ES-I3 (cell line): ENCODE data around the gene MINDY4.

Source experiments
- H3K36me3 ChIP-seq: 2 replicates; pipeline ENCODE4 v1.6.1; 2013; ENCODE audit warnings: mild to moderate bottlenecking, low read length, control low read depth, moderate library complexity; ENCODE audit not compliant: insufficient read depth
- H3K4me1 ChIP-seq: 2 replicates; pipeline ENCODE4 v1.6.1; 2013; ENCODE audit warnings: mild to moderate bottlenecking, control low read depth, low read length; ENCODE audit not compliant: insufficient read depth
- H3K9ac ChIP-seq: 2 replicates; pipeline ENCODE4 v1.6.1; 2013; ENCODE audit warnings: low read depth, mild to moderate bottlenecking, low read length, moderate library complexity
- H3K9me3 ChIP-seq: 2 replicates; pipeline ENCODE4 v1.6.1; 2013; ENCODE audit warnings: mild to moderate bottlenecking, low read length, moderate library complexity; ENCODE audit not compliant: control insufficient read depth, insufficient read depth

The MINDY4 gene

GRCh38 chr7:30896783-30897637 lies 125.8 kb downstream of the MINDY4 start:
- Histone ChIP-seq H3K36me3 (no peaks in the 10 kb centered on the region), H3K9ac (no peak overlapping the region), H3K9me3 (no peaks in the 10 kb centered on the region), H3K4me1 (no peaks in the 10 kb centered on the region)

DNA sequence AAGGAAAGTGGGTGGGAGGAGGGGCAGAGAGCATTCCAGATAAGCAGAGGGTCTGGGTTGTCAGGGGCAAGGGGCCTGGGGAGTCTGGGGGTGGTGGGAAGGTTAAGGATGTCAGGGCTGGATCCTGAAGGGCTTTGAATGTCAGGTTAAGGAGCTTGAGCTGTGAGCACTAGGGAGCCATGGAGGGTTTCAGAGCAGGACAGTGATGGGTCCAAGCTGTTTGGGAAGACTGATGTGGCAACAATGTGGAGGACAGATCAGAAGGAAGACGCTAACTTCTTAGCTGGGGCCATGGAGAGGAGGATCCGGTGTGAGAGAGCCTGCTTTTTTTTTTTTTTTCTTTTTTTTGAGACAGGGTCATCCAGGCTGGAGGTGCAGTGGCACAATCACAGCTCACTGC lies 126.6 kb downstream of the MINDY4 start:
- Histone ChIP-seq H3K36me3 (no peaks in the 10 kb centered on the region), H3K4me1 (no peaks in the 10 kb centered on the region), H3K9me3 (no peaks in the 10 kb centered on the region), H3K9ac (no peak overlapping the region)

DNA sequence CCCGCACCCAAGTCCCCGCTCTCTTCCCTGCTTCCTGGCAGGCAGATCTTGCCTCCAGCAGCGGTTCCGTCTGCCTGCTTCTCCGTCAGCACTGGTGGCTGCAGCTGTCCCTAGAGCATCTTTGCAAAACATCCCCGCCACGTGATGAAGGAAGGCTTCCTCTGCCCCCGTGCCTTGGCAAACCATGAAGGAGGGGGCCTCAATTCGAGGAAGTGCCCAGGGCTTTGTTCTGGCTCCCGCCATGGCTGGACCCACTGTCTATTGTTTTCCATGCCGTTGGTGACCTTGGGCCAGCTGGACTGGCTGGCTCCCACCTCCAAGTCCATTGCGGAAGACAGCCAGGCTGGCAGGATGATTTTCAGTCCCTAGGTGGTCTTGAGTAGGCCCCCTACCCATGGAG lies 127.2 kb downstream of the MINDY4 start:
- H3K9me3 ChIP-seq: no peaks in the 10 kb centered on the region
- H3K36me3 ChIP-seq: no peaks in the 10 kb centered on the region
- H3K9ac ChIP-seq: no peak overlapping the region
- H3K4me1 ChIP-seq: no peaks in the 10 kb centered on the region

GRCh38 chr7:30899066-30899465 lies 127.8 kb downstream of the MINDY4 start:
- Histone ChIP-seq H3K36me3 (no peaks in the 10 kb centered on the region), H3K4me1 (no peaks in the 10 kb centered on the region), H3K9me3 (no peaks in the 10 kb centered on the region), H3K9ac (no peak overlapping the region)

GRCh38 chr7:30899630-30900029 lies 128.4 kb downstream of the MINDY4 start:
- no peaks in the 10 kb centered on the region for H3K4me1 ChIP-seq
- no peaks in the 10 kb centered on the region for H3K9me3 ChIP-seq
- no peak overlapping the region for H3K9ac ChIP-seq
- H3K36me3 ChIP-seq: no peaks in the 10 kb centered on the region

GRCh38 chr7:30900053-30900452 lies 128.8 kb downstream of the MINDY4 start:
- Histone ChIP-seq H3K36me3 (no peaks in the 10 kb centered on the region), H3K9me3 (no peaks in the 10 kb centered on the region), H3K9ac (no peak overlapping the region), H3K4me1 (no peaks in the 10 kb centered on the region)

GRCh38 chr7:30900803-30901362 lies 129.7 kb downstream of the MINDY4 start:
- no peak overlapping the region for H3K9ac ChIP-seq

DNA sequence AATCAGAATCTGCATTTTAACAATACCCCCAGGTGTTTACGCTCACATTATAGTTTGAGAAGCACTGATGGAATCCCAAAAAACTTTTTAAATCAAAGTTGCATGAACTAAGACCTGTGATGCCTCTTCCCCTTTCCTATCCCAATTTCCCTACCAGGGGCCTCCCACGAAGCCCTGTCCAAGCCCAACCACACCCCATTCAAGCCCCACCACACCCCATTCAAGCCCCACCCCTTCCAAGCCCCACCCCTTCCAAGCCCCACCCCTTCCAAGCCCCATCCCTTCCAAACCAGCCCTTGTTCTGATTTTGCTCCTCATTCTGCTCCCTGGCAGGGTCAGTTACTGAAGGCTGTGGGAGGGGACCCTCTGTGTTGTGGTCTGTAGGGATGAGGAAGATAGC lies 130.6 kb downstream of the MINDY4 start:
- no peaks in the 10 kb centered on the region for H3K4me1 ChIP-seq

More at GRCh38 chr7:30900803-30901362, 129.7 kb downstream of the MINDY4 start:
- no peaks in the 10 kb centered on the region for H3K4me1 ChIP-seq
- H3K9me3 ChIP-seq: no peaks in the 10 kb centered on the region
- no peaks in the 10 kb centered on the region for H3K36me3 ChIP-seq

GRCh38 chr7:30902466-30902865 lies 131.2 kb downstream of the MINDY4 start:
- Histone ChIP-seq H3K4me1 (no peaks in the 10 kb centered on the region), H3K9ac (no peak overlapping the region), H3K36me3 (no peaks in the 10 kb centered on the region), H3K9me3 (no peaks in the 10 kb centered on the region)

More for the DNA sequence above, 130.6 kb downstream of the MINDY4 start:
- Histone ChIP-seq H3K9me3 (no peaks in the 10 kb centered on the region), H3K9ac (no peak overlapping the region), H3K36me3 (no peaks in the 10 kb centered on the region)

DNA sequence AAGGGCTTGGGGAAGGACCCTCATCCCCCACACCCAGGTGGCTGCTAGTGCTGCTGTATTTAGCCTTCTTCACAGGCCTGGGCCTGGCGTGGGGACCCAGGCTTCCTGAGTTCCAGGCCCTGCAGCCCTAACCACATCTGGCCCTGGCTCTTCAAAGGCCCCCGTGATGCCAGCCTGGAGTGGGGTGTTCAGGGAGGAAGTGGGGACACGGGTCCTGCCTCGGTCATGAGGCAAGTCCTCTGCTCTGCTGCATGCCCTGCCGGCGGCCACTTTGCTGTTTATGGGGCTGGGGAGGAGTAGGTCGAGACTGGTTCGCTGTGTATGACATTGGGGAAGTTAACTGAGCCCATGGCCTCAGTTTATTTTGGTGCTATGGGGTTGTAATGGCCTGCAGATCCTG lies 131.9 kb downstream of the MINDY4 start:
- no peak overlapping the region for H3K9ac ChIP-seq
- H3K9me3 ChIP-seq: no peaks in the 10 kb centered on the region
- H3K36me3 ChIP-seq: no peaks in the 10 kb centered on the region
- no peaks in the 10 kb centered on the region for H3K4me1 ChIP-seq

- H3K4me1 ChIP-seq: no peaks in the 10 kb centered on the region
- no peak overlapping the region for H3K9ac ChIP-seq
- no peaks in the 10 kb centered on the region for H3K36me3 ChIP-seq
- no peaks in the 10 kb centered on the region for H3K9me3 ChIP-seq
Observed at GRCh38 chr7:30904561-30904960, 133.3 kb downstream of the MINDY4 start.

- Histone ChIP-seq H3K9ac (no peak overlapping the region), H3K36me3 (no peaks in the 10 kb centered on the region), H3K9me3 (no peaks in the 10 kb centered on the region), H3K4me1 (no peaks in the 10 kb centered on the region)
Observed at GRCh38 chr7:30905078-30906012, 134.1 kb downstream of the MINDY4 start.

GRCh38 chr7:30906014-30906413 lies 134.8 kb downstream of the MINDY4 start:
- Histone ChIP-seq H3K36me3 (no peaks in the 10 kb centered on the region), H3K9me3 (no peaks in the 10 kb centered on the region), H3K9ac (no peak overlapping the region), H3K4me1 (no peaks in the 10 kb centered on the region)

- Histone ChIP-seq H3K36me3 (no peaks in the 10 kb centered on the region), H3K9ac (no peak overlapping the region), H3K4me1 (no peaks in the 10 kb centered on the region; the same call in 1 of the 2 replicates), H3K9me3 (no peaks in the 10 kb centered on the region)
Observed at GRCh38 chr7:30906515-30907240, 135.5 kb downstream of the MINDY4 start.
